ENCODE results near the gene ZNRF1.

- no peak for TF ChIP-seq POLR2A (IDR thresholded peaks at IDR 0.05)
- TF ChIP-seq CTCF (IDR thresholded peaks at IDR 0.05): no peak
- TF ChIP-seq POLR2AphosphoS5 (IDR thresholded peaks at IDR 0.05): no peak
These were observed 121.4 kb downstream of the ZNRF1 start for GRCh38 chr16:75120253-75120652.
